H1 (cell line): Measurements from ENCODE around the gene SGK1. TPM values are rescaled to one million over a fixed set of nuclear protein-coding genes. Genes with fewer than 3 reads are reported as not detected.

Experiments
- CTCF ChIA-PET: fragments of 300-600 bp; sonication (Branson Sonifier 250); formaldehyde crosslinking; loops from one replicate; lab custom pipeline; 2021; ENCODE audit not compliant: partially characterized antibody; lab: Charles Lee
- POLR2A ChIA-PET: fragments of 300-600 bp; sonication (Branson Sonifier 250); formaldehyde crosslinking; loops from one replicate; lab custom pipeline; 2021; ENCODE audit warnings: inconsistent platforms; ENCODE audit not compliant: partially characterized antibody; lab: Charles Lee
- DNase-seq, 2 experiments: peaks; one replicate each; pipeline versions ENCODE4 v3.0.0 to v3.0.0-alpha.2; 2010 to 2022; ENCODE audit warnings: low spot score in 2 of 2, low read depth in 1 of 2, mixed read lengths in 1 of 2
- FAIRE-seq: peaks from 2 replicates; lab custom pipeline; 2011; peaks lifted over from hg19 to GRCh38; lab: Jason Lieb, UNC
- H2AFZ ChIP-seq: 2 replicates; pipeline ENCODE4 v1.8.1; 2012; ENCODE audit warnings: low read length, inconsistent platforms
- H2AK5ac ChIP-seq: 2 replicates; pipeline ENCODE4 v1.6.1; 2013; ENCODE audit warnings: low read depth, low read length
- H2BK120ac ChIP-seq: replicated peaks from 2 replicates; pipeline ENCODE3; 2013; ENCODE audit warnings: low read depth, low read length, inconsistent platforms
- H2BK12ac ChIP-seq: 2 replicates; pipeline ENCODE4 v1.6.1; 2013; ENCODE audit warnings: low read depth, low read length
- H2BK15ac ChIP-seq: 2 replicates; pipeline ENCODE4 v1.6.1; 2013; ENCODE audit warnings: low read length
- H2BK20ac ChIP-seq: 2 replicates; pipeline ENCODE4 v1.6.1; 2013; ENCODE audit warnings: low read length
- H2BK5ac ChIP-seq: 2 replicates; pipeline ENCODE4 v1.6.1; 2013; ENCODE audit warnings: low read depth, low read length
- H3K14ac ChIP-seq: 2 replicates; pipeline ENCODE4 v1.6.1; 2013; ENCODE audit warnings: inconsistent platforms; ENCODE audit not compliant: insufficient read length
- H3K18ac ChIP-seq: 2 replicates; pipeline ENCODE4 v1.6.1; 2013; ENCODE audit warnings: low read length; ENCODE audit errors: extremely low read depth
- H3K23ac ChIP-seq: 2 replicates; pipeline ENCODE4 v1.6.1; 2013; ENCODE audit warnings: inconsistent platforms; ENCODE audit not compliant: insufficient read length
- H3K23me2 ChIP-seq: 2 replicates; pipeline ENCODE4 v1.6.1; 2013; ENCODE audit warnings: low read depth, low read length
- H3K27ac ChIP-seq: 2 replicates; pipeline ENCODE4 v1.6.1; 2011; ENCODE audit warnings: low read depth, low read length, inconsistent platforms
- H3K27me3 ChIP-seq, 4 experiments: replicated peaks in 1 of 4; 1 replicate in 1 of 4; 2 replicates in 3 of 4; pipeline versions ENCODE4 v1.6.1 to v1.8.1; 2011 to 2013; ENCODE audit warnings: low read length in 3 of 4, mild to moderate bottlenecking in 3 of 4, inconsistent platforms in 2 of 4, mixed read lengths in 2 of 4, moderate library complexity in 1 of 4; ENCODE audit not compliant: control insufficient read depth in 3 of 4, insufficient read depth in 3 of 4; ENCODE audit errors: extremely low read depth in 1 of 4
- H3K36me3 ChIP-seq, 4 experiments: 2 replicates each; pipeline versions ENCODE4 v1.6.1 to v1.8.1; 2011 to 2013; ENCODE audit warnings: mild to moderate bottlenecking in 4 of 4, low read length in 3 of 4, moderate library complexity in 2 of 4, control low read depth in 1 of 4, inconsistent platforms in 1 of 4; ENCODE audit not compliant: insufficient read depth in 4 of 4, control insufficient read depth in 2 of 4
- H3K4ac ChIP-seq: replicated peaks from 2 replicates; pipeline ENCODE3; 2013; ENCODE audit warnings: low read length, low read depth, mixed read lengths, inconsistent platforms; ENCODE audit not compliant: insufficient read length
- H3K4me1 ChIP-seq, 4 experiments: replicated peaks in 1 of 4; 1 replicate in 1 of 4; 2 replicates in 3 of 4; pipeline versions ENCODE4 v1.6.1 to v1.8.1; 2011 to 2013; ENCODE audit warnings: low read length in 3 of 4, inconsistent platforms in 2 of 4, mixed read lengths in 1 of 4; ENCODE audit not compliant: insufficient read depth in 4 of 4, control insufficient read depth in 3 of 4
- H3K4me2 ChIP-seq, 2 experiments: 2 replicates each; pipeline versions ENCODE4 v1.6.1 to v1.8.1; 2011 to 2013; ENCODE audit warnings: low read depth in 2 of 2, low read length in 2 of 2, control low read depth in 1 of 2, inconsistent platforms in 1 of 2, mild to moderate bottlenecking in 1 of 2; ENCODE audit not compliant: insufficient read depth in 1 of 2
- H3K4me3 ChIP-seq, 4 experiments: fragments of 200-600, 300-600 bp in 1 of 4; sonication (generic), shearing (Covaris generic), sonication (Bioruptor Twin) in 1 of 4; 2 replicates each; pipeline versions ENCODE4 v1.5.1 to v1.8.1; 2011 to 2016; ENCODE audit warnings: low read length in 4 of 4, low read depth in 3 of 4, control low read depth in 2 of 4, inconsistent platforms in 2 of 4, mild to moderate bottlenecking in 2 of 4, mixed read lengths in 1 of 4, moderate library complexity in 1 of 4; ENCODE audit not compliant: insufficient read depth in 2 of 4; ENCODE audit errors: extremely low read depth in 1 of 4
- H3K56ac ChIP-seq: replicated peaks from 2 replicates; pipeline ENCODE3; 2013; ENCODE audit warnings: low read depth, mild to moderate bottlenecking, mixed read lengths, low read length, inconsistent platforms; ENCODE audit not compliant: insufficient read length
- H3K79me1 ChIP-seq: 2 replicates; pipeline ENCODE4 v1.6.1; 2013; ENCODE audit warnings: low read depth, low read length, control low read depth
- H3K79me2 ChIP-seq, 2 experiments: 2 replicates each; pipeline versions ENCODE4 v1.6.1 to v1.8.1; 2012 to 2013; ENCODE audit warnings: low read length in 2 of 2, mild to moderate bottlenecking in 2 of 2, inconsistent platforms in 1 of 2; ENCODE audit not compliant: insufficient read depth in 2 of 2, control insufficient read depth in 1 of 2
- H3K9ac ChIP-seq, 4 experiments: replicated peaks in 1 of 4; 1 replicate in 1 of 4; 2 replicates in 3 of 4; pipeline versions ENCODE4 v1.6.1 to v1.8.1; 2011 to 2013; ENCODE audit warnings: low read depth in 3 of 4, low read length in 3 of 4, control low read depth in 2 of 4, mild to moderate bottlenecking in 2 of 4, moderate library complexity in 2 of 4, inconsistent platforms in 1 of 4; ENCODE audit errors: extremely low read depth in 1 of 4
- H3K9me3 ChIP-seq, 2 experiments: 2 replicates each; pipeline versions ENCODE4 v1.6.1 to v1.8.1; 2012 to 2013; ENCODE audit warnings: mild to moderate bottlenecking in 2 of 2, moderate library complexity in 2 of 2, control low read depth in 1 of 2, inconsistent platforms in 1 of 2, low read depth in 1 of 2, low read length in 1 of 2, mixed read lengths in 1 of 2; ENCODE audit not compliant: insufficient read depth in 2 of 2
- H4K20me1 ChIP-seq, 2 experiments: replicated peaks in 1 of 2; 2 replicates each; pipeline versions ENCODE3 to v1.8.1; 2011 to 2013; ENCODE audit warnings: inconsistent platforms in 2 of 2, low read length in 2 of 2, mild to moderate bottlenecking in 1 of 2; ENCODE audit not compliant: insufficient read depth in 2 of 2, control insufficient read depth in 1 of 2
- H4K5ac ChIP-seq: 2 replicates; pipeline ENCODE4 v1.6.1; 2013; ENCODE audit warnings: low read length, low read depth, mixed read lengths, inconsistent platforms; ENCODE audit not compliant: insufficient read length
- H4K8ac ChIP-seq: 2 replicates; pipeline ENCODE4 v1.8.0; 2013; ENCODE audit warnings: mild to moderate bottlenecking, moderate library complexity, low read length, inconsistent platforms; ENCODE audit not compliant: insufficient read depth; ENCODE audit errors: extremely low read depth
- H4K91ac ChIP-seq: replicated peaks from 2 replicates; pipeline ENCODE3; 2013; ENCODE audit warnings: low read length, mixed read lengths, inconsistent platforms; ENCODE audit not compliant: insufficient read length
- CHD2 ChIP-seq: IDR thresholded peaks from 2 replicates; pipeline ENCODE4 v1.6.1; 2012; ENCODE audit warnings: low read length, improper control_type of control experiment
- SP1 ChIP-seq: IDR thresholded peaks from 2 replicates; pipeline ENCODE4 v1.6.1; 2011; ENCODE audit warnings: low read depth, low read length
- WGBS, 2 experiments: shearing (Covaris generic) in 1 of 2; methylation state at CpG; one replicate each; pipeline versions ENCODE4 v1.1.6 to v1.1.7; 2013 to 2015; ENCODE audit warnings: low lambda C conversion rate in 2 of 2, mixed read lengths in 2 of 2, inconsistent platforms in 1 of 2, low coverage in 1 of 2, missing lambda C conversion rate in 1 of 2; ENCODE audit not compliant: insufficient replicate concordance in 2 of 2, insufficient coverage in 1 of 2, insufficient read length in 1 of 2; ENCODE audit errors: extremely low coverage in 1 of 2, missing lambda C conversion rate in 1 of 2; 5-methylcytosine and 5-hydroxymethylcytosine counted together
- polyA plus RNA-seq, 7 experiments: library from polyadenylated mRNA; depleted of rRNA in 3 of 7; stranded (reverse) in 5 of 7; unstranded in 2 of 7; fragments of >200 nt in 5 of 7; fragments of 200-250 nt in 2 of 7; gene quantifications; 1 replicate in 5 of 7; 2 replicates in 1 of 7; 4 replicates in 1 of 7; pipeline versions ENCODE4 v1.2.1 to v1.2.3, GENCODE V29; 2011 to 2013; ENCODE audit warnings: missing spikeins in 2 of 7, mixed read lengths in 2 of 7
- total RNA-seq: library from RNA; stranded (reverse); fragmentation: NEBNext Ultra II Directional; extraction: Animal tissue kit (Norgen Biotek cat#: 25700); gene quantifications from 2 replicates; pipeline ENCODE4 v1.2.1, GENCODE V29; 2021
- TF ChIP-seq, protein P1 (sequence below), 3 experiments: IDR thresholded peaks; 1 replicate in 2 of 3; 2 replicates in 1 of 3; pipeline versions ENCODE4 v1.5.1 to v1.6.1; 2011; ENCODE audit warnings: low read length in 3 of 3, mild to moderate bottlenecking in 3 of 3, inconsistent platforms in 2 of 3, low read depth in 1 of 3, moderate library complexity in 1 of 3; ENCODE audit not compliant: insufficient read depth in 1 of 3; ENCODE audit errors: control extremely low read depth in 1 of 3

The SGK1 gene
- total and polyA plus RNA-seq, 2 of the 8 experiments (the other 6 are each of a cell fraction or from before 2014, with no cell fraction given) = 14.5 to 18.4 TPM

DNA sequence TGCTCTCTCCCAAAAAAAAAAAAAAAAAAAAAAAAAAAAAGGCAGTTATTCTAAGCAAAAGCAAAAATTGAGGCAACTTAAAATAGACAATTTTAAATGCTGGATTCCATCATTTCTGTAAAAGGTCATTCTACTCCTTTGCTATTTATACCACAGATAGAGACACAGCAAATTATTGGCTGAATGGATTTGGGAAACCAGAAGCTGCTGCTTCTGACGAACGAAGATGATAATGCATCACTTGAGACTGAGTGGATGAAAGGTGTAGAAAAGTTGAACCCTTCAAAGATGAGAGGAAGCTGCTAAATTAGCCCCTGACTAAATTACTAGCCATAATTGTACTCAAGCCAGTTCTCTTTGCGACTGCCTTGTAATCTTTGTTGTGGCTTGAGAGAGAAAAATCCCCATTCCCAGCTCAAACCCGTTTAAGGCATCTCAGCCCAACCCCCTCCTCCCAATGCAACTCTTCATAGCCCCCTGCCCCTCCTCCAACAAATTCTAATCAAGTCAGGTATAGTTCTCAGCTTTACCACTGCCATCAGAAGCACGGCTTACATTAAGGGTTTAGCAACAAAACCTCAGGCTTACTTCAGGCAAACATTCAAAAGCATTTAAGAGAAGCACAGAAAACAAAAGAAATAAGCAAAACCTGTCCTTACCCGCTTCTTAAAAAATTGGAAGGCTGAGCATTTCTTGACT is 1.0 kb downstream of the SGK1 start:
- no peak overlapping the region for H3K56ac ChIP-seq
- H3K27me3 ChIP-seq = 0 out of 7 replicates have a peak, but pooled peaks cover 0 to 2% (median 0%) of the 10 kb centered on the region in 4 experiments
- H4K8ac ChIP-seq = no peak overlapping the region
- no peaks in the 10 kb centered on the region for H4K20me1 ChIP-seq
- no peak overlapping the region for H3K18ac ChIP-seq
- 18% methylated on average over 6 of the region's 6 CpGs; no CpG with 5 or more reads in 1 of the 2 experiments for WGBS, 2 experiments
- no peak for FAIRE-seq
- CTCF ChIA-PET = interaction anchor here (1.0 to 2.1 kb wide), 6 partner anchors 17 to 1720 kb away, joined by 3 to 10 read pairs (median 4); no protein-coding TSS in a partner anchor
- H3K79me2 ChIP-seq = no peaks in the 10 kb centered on the region
- H3K23ac ChIP-seq = no peak overlapping the region
- no peak overlapping the region for H2BK120ac ChIP-seq
- H2AK5ac ChIP-seq = no peak overlapping the region
- no peaks in the 10 kb centered on the region for H3K79me1 ChIP-seq
- H2BK5ac ChIP-seq = no peak overlapping the region
- peak overlapping the region; percentile 35 to 64 (median 62) for H3K4me3 ChIP-seq
- H3K9me3 ChIP-seq = no peaks in the 10 kb centered on the region
- no peak overlapping the region for H3K14ac ChIP-seq
- no peak for DNase-seq
- no peak overlapping the region for H2BK15ac ChIP-seq
- H3K4me2 ChIP-seq = peak overlapping the region; percentile 88 to 90
- H3K27ac ChIP-seq = no peak overlapping the region
- no peak overlapping the region for H3K4ac ChIP-seq
- peaks cover 5 to 15% (median 8%) of the 10 kb centered on the region in 4 experiments; a peak in 5 of 7 replicates for H3K4me1 ChIP-seq
- peak overlapping the region in 1 of 4 experiments; percentile 6; a peak in 1 of 7 replicates for H3K9ac ChIP-seq
- H2AFZ ChIP-seq = peak overlapping the region; percentile 88; the same call in 1 of the 2 replicates
- H2BK20ac ChIP-seq = no peak overlapping the region
- no peak overlapping the region for H4K5ac ChIP-seq
- no peaks in the 10 kb centered on the region for H3K36me3 ChIP-seq
- H2BK12ac ChIP-seq = no peak overlapping the region
- H3K23me2 ChIP-seq = peaks cover 10% of the 10 kb centered on the region
- no peak overlapping the region for H4K91ac ChIP-seq
- POLR2A ChIA-PET = interaction anchor here (1.2 to 1.3 kb wide), 2 partner anchors 35 to 133 kb away, joined by 3 read pairs; no protein-coding TSS in a partner anchor
- TF ChIP-seq, protein P1, sequence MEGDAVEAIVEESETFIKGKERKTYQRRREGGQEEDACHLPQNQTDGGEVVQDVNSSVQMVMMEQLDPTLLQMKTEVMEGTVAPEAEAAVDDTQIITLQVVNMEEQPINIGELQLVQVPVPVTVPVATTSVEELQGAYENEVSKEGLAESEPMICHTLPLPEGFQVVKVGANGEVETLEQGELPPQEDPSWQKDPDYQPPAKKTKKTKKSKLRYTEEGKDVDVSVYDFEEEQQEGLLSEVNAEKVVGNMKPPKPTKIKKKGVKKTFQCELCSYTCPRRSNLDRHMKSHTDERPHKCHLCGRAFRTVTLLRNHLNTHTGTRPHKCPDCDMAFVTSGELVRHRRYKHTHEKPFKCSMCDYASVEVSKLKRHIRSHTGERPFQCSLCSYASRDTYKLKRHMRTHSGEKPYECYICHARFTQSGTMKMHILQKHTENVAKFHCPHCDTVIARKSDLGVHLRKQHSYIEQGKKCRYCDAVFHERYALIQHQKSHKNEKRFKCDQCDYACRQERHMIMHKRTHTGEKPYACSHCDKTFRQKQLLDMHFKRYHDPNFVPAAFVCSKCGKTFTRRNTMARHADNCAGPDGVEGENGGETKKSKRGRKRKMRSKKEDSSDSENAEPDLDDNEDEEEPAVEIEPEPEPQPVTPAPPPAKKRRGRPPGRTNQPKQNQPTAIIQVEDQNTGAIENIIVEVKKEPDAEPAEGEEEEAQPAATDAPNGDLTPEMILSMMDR (IDR thresholded peaks at IDR 0.05; ENCODE audit: control extremely low read depth in 1 of 3, insufficient read depth in 1 of 3, low read depth in 1 of 3, low read length in 3 of 3) = no peak
- TF ChIP-seq SP1 (peak; percentile 56; the same call in 1 of the 2 replicates), CHD2 (0 out of 2 replicates have a peak, but pooled peaks have one; percentile 14)
